GM21723 (cell line): ENCODE results near the gene TEX52.
A peak's percentile ranks its signal among the peaks of the same experiment; 100 is the strongest.

ENCODE experiments used
- ATAC-seq: cut with Tn5 transposase; IDR thresholded peaks from one replicate; pipeline ENCODE4 v1.9.1; 2021; ENCODE audit warnings: mild to moderate bottlenecking, moderate library complexity; ENCODE audit not compliant: unreplicated experiment

Gene TEX52

DNA sequence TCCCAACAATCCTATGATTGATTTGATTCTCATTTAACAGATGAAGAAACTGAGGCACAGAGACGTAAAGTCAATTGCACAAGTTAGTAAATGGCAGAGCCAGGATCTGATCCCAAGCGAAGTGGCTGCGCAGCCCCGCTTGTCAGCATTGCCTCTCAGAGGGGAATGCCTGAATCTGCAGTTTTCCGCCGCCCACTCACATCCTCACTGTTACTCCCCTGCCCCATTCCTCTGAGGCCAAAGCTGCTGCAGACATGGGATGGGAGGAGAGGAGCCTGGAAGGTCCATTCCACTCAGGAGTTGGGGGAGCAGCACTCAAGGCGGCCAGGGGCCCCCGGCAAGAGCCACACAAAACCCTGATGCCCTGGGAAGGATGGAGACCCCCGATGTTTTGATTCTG lies 23.0 kb downstream of the TEX52 start:
- no peak for ATAC-seq

- ATAC-seq, result no peak
Measured at GRCh38 chr12:2833327-2833726, 23.5 kb downstream of the TEX52 start.

DNA sequence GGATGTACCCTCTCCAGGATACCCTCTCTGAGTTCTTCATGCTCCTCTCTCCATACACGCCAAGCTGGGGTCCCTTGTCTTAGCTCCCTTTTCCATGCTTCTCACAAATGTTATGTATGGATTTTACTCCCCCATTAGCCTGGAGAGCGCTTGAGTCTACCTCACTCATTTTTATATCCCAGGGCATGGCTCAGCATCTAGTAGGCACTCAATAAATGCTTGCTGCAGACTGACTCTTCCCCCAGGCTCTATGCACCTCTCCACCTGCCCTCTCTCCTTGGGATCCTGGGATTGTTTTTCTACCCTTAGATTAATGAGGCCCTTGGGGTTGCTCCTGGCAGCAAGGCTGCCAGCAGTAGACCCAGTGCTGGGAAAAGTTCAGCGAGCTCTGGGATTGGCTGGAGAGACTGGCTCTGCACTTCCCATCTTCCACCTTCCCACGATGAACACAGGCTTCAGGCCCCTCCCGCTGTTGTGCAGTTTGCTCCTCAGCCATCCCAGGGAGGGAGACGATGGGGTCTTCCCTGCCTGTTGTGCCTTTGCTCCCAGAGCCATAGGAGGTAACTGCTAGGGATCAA lies 24.2 kb downstream of the TEX52 start:
- no peak for ATAC-seq

GRCh38 chr12:2829275-2829674 lies 27.6 kb downstream of the TEX52 start:
- no peak for ATAC-seq

GRCh38 chr12:2826721-2827515 lies 29.9 kb downstream of the TEX52 start:
- no peak for ATAC-seq

DNA sequence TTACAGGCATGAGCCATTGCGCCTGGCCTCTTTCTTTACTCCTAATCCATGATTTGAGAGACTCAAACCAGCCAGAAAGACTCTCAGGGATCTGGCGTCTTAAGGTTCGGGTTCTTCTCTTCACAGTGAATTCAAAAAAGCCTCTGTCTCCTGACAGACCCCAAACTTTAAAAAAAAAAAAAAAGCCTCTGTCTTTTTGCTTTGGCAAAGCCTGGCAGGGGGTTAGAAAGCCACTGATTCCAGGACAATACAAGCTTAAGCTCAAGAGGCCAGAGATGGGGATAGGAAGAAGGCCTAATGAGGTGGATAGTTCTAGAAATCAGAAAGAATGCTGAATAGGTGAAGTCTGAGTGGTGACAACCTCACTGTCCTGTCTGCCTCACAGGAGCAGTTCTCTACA lies 30.8 kb downstream of the TEX52 start:
- no peak for ATAC-seq

DNA sequence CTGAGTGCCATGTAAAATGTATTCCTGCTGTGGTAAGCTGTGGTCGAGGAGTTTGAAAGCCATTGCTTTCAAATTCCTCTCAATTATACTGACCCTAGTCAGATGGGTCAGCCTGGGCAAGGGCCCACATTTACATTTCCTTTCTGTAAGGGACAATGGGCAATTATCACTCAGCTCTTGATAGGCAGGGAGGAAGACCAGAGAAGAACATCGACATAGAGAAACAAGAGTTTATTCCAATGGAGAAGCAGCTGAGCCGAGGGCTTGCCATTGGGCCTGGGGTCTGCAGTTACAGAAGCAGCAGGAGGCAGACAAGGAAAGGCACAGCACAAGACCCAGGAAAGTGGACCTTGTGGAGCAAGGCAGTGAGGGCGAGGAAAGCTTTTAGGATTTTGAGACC lies 31.7 kb downstream of the TEX52 start:
- no peak for ATAC-seq

DNA sequence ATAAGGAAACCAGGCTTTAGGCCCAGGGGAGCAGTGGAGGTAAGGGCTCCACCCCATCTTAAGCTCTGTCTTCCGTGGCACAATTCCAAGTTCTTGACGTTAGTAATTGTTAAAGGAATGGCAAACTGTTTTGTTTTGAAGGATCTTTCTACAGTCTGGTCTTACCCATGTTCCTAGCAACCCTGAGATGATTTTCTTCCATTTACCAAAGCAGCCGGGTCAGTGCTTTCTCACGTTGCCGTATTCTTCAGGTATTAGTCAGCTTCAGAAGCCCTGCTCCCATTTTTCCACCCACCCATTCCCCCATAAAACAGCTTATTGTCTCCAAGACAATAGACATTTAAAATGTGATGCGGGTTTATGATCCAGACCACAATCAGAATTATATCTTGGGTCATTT lies 32.3 kb downstream of the TEX52 start:
- no peak for ATAC-seq

GRCh38 chr12:2823483-2823882 lies 33.4 kb downstream of the TEX52 start:
- ATAC-seq, result no peak

GRCh38 chr12:2820432-2820831 lies 36.4 kb downstream of the TEX52 start:
- no peak for ATAC-seq

GRCh38 chr12:2819810-2820209 lies 37.0 kb downstream of the TEX52 start:
- ATAC-seq, result no peak

GRCh38 chr12:2813214-2814185 lies 43.3 kb downstream of the TEX52 start:
- ATAC-seq, result peak; percentile 51

GRCh38 chr12:2812290-2813213 lies 44.3 kb downstream of the TEX52 start, which contains the start of gene ITFG2:
Gene ITFG2 (plus strand): TSS chr12:2812668. CDS start chr12:2812761, 93 bp downstream.
- peak; percentile 97 for ATAC-seq

DNA sequence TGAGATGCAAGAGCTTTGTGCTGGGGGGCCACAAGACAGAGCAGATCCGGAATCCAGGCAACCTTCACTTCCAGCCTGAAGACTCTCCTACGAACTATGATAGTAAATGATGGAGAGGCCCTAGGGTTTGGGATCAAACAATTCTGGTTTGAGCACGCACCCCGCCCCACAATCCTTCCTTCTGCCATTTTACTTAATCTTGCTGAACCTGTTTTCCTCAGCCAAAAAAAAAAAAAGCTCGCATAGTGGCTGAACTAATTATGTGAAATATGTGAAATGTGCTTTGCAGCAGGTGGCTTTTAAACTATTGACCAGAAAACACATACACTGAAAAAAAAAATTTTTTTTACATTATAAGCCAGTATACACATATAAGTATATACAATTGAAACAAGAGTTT lies 45.0 kb downstream of the TEX52 start:
- no peak for ATAC-seq

DNA sequence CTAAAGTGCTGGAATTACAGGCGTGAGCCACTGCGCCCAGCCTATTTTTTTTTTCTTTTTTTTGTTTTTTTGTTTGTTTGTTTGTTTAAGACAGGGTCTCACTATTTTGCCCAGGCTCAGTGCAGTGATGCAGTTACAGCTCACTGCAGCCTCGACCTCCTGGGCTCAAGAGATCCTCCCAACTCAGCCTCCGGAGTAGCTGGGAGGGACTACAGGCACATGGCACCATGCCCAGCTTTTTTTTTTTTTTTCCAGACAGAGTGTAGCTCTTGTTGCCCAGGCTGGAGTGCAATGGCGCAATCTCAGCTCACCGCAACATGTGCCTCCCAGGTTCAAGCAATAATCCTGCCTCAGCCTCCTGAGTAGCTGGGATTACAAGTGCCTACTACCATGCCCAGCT lies 50.1 kb downstream of the TEX52 start:
- no peak for ATAC-seq

DNA sequence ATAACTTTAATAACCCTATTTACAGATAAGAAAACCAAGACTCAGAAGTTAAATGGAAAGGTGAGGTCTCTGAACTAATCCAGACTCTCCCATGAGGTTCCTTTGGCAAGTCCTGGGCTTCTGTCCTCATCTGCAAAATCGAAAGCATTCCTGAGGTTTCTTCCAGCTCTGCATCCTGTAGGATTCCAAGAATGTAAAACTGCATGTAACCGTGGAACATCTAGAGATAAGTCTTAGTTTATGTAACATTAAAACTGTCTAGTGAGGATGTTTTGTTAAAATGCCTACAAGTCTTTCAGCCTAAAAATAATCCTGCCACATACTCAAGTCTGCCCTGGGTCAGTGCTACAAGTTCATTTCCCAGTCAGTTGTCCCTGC lies 51.7 kb downstream of the TEX52 start:
- no peak for ATAC-seq

DNA sequence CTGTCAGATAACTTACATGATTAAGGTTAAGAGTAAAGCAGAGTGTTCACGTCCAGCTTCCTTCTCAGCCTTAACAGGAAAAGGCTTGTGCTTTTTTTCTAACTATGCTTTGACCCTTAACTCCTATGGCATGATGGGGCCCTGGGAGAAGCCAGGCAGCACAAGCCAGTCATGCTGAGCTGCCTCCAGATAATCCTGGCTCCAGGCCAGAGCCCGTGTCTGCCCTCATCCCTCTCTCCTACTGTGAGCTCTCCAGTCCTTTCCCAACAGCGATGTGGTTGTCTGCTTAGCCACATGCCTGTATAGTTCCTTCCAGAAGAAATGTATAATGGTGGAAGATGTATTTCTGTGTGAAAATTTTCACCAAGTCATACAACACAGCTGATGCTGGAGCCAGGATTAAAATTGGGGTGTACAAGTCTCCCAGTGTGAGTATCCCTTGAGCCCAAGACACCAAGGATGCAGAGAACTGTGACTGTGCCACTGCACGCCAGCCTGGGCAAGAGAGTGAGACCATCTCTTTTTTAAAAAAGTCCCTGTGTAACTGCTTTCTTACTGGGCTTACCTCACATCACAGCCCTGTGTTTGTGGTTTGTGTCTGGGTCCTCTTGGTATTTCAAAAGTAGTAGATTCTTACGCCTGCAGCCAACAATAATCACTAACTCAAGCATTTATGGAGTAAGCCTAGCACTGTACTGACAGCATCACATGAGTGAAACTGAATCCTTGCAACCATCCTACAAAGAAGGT lies 52.3 kb downstream of the TEX52 start:
- no peak for ATAC-seq

GRCh38 chr12:2803635-2804392 lies 53.0 kb downstream of the TEX52 start:
- ATAC-seq, result no peak
